ENCODE data around the gene SLC24A4.

The SLC24A4 gene

GRCh38 chr14:92513204-92513965 lies 190.4 kb downstream of the SLC24A4 start, which contains the start of gene RIN3:
Gene RIN3, plus strand, starts transcription at chr14:92513781. Its CDS starts 152 bp downstream, at chr14:92513933.
- peak; percentile 81 for DNase-seq (ENCODE audit: low spot score)
- in situ Hi-C loops (cut with MboI; ENCODE audit: low pct_unique_long_range_greater_than_20kb, low sequenced_read_pairs, unreplicated experiment), result no loop called here
- TF ChIP-seq CTCF (IDR thresholded peaks at IDR 0.05; ENCODE audit: extremely low read depth, insufficient read depth, missing control alignments), result no peak

GRCh38 chr14:92513966-92514843 lies 191.2 kb downstream of the SLC24A4 start:
- no peak for TF ChIP-seq CTCF (IDR thresholded peaks at IDR 0.05; ENCODE audit: extremely low read depth, insufficient read depth, missing control alignments)
- peak; percentile 66 for DNase-seq (ENCODE audit: low spot score)
- in situ Hi-C loops (cut with MboI; ENCODE audit: low pct_unique_long_range_greater_than_20kb, low sequenced_read_pairs, unreplicated experiment), result no loop called here

- in situ Hi-C loops (cut with MboI; ENCODE audit: low pct_unique_long_range_greater_than_20kb, low sequenced_read_pairs, unreplicated experiment), result no loop called here
- DNase-seq (ENCODE audit: low spot score), result no peak
- no peak for TF ChIP-seq CTCF (IDR thresholded peaks at IDR 0.05; ENCODE audit: extremely low read depth, insufficient read depth, missing control alignments)
These were observed 192.0 kb downstream of the SLC24A4 start for GRCh38 chr14:92514844-92515514.

GRCh38 chr14:92515546-92516343 lies 192.8 kb downstream of the SLC24A4 start:
- in situ Hi-C loops (cut with MboI; ENCODE audit: low pct_unique_long_range_greater_than_20kb, low sequenced_read_pairs, unreplicated experiment), result no loop called here

GRCh38 chr14:92516344-92516965 lies 193.5 kb downstream of the SLC24A4 start:
- in situ Hi-C loops (cut with MboI; ENCODE audit: low pct_unique_long_range_greater_than_20kb, low sequenced_read_pairs, unreplicated experiment), result no loop called here
- DNase-seq (ENCODE audit: low spot score), result no peak
- TF ChIP-seq CTCF (IDR thresholded peaks at IDR 0.05; ENCODE audit: extremely low read depth, insufficient read depth, missing control alignments), result no peak

More at GRCh38 chr14:92515546-92516343, 192.8 kb downstream of the SLC24A4 start:
- DNase-seq (ENCODE audit: low spot score), result no peak
- TF ChIP-seq CTCF (IDR thresholded peaks at IDR 0.05; ENCODE audit: extremely low read depth, insufficient read depth, missing control alignments), result no peak
